GM21825 (cell line): ENCODE measurements around the gene POLR1A.

Experiments used
- ATAC-seq: cut with Tn5 transposase; IDR thresholded peaks from one replicate; pipeline ENCODE4 v1.9.1; 2021; ENCODE audit warnings: mild to moderate bottlenecking, moderate library complexity; ENCODE audit not compliant: unreplicated experiment

Gene POLR1A

GRCh38 chr2:86038291-86039081 is 67.2 kb downstream of the POLR1A start:
- peak; percentile 18 for ATAC-seq

GRCh38 chr2:86037795-86038192 is 67.9 kb downstream of the POLR1A start:
- ATAC-seq: no peak

GRCh38 chr2:86037141-86037794 is 68.4 kb downstream of the POLR1A start:
- no peak for ATAC-seq

GRCh38 chr2:86036669-86037138 is 69.0 kb downstream of the POLR1A start:
- ATAC-seq: no peak

- peak; percentile 67 for ATAC-seq
Observed at GRCh38 chr2:86035883-86036668, 69.6 kb downstream of the POLR1A start.

GRCh38 chr2:86035376-86035882 is 70.3 kb downstream of the POLR1A start:
- no peak for ATAC-seq

- no peak for ATAC-seq
Observed at GRCh38 chr2:86033751-86034692, 71.7 kb downstream of the POLR1A start.

GRCh38 chr2:86032861-86033595 is 72.7 kb downstream of the POLR1A start:
- ATAC-seq: no peak

- no peak for ATAC-seq
Observed at GRCh38 chr2:86031606-86032005, 74.1 kb downstream of the POLR1A start.

GRCh38 chr2:86031151-86031550 is 74.5 kb downstream of the POLR1A start:
- ATAC-seq: no peak

GRCh38 chr2:86029873-86030272 is 75.8 kb downstream of the POLR1A start:
- no peak for ATAC-seq

GRCh38 chr2:86028766-86029381 is 76.8 kb downstream of the POLR1A start:
- ATAC-seq: no peak

- ATAC-seq: no peak
Observed at GRCh38 chr2:86027922-86028765, 77.5 kb downstream of the POLR1A start.

- ATAC-seq: no peak
Observed at GRCh38 chr2:86027196-86027921, 78.3 kb downstream of the POLR1A start.

- ATAC-seq: no peak
Observed at GRCh38 chr2:86026744-86027065, 79.0 kb downstream of the POLR1A start.

GRCh38 chr2:86025976-86026743 is 79.5 kb downstream of the POLR1A start:
- no peak for ATAC-seq
